GM23338 (cell line): ENCODE results near the gene DERA. TPM values are rescaled to one million over a fixed set of nuclear protein-coding genes. Genes with fewer than 3 reads are reported as not detected.

Experiments
- ATAC-seq: fragments of 200-7000 bp; cut with Tn5 transposase; 3 replicates; pipeline ENCODE4 v1.9.1; 2020
- DNase-seq: peaks from one replicate; pipeline ENCODE4 v3.0.0-alpha.2; 2015; ENCODE audit warnings: low spot score
- H2AFZ ChIP-seq: fragments of 200-600 bp; sonication (generic); 2 replicates; pipeline ENCODE4 v1.8.0; 2016; ENCODE audit warnings: antibody characterized with exemption, mild to moderate bottlenecking, moderate library complexity
- H3F3A ChIP-seq: fragments of 200-600 bp; sonication (generic); replicated peaks from 2 replicates; pipeline ENCODE4 v1.8.0; 2017; ENCODE audit warnings: antibody characterized with exemption, mixed run types, low read depth
- H3K27ac ChIP-seq: fragments of 200-600 bp; sonication (generic); 2 replicates; pipeline ENCODE4 v1.6.1; 2016; ENCODE audit warnings: low read depth
- H3K27me3 ChIP-seq: fragments of 200-600 bp; sonication (generic); 2 replicates; pipeline ENCODE4 v1.8.0; 2016; ENCODE audit warnings: mild to moderate bottlenecking, mixed run types, moderate library complexity; ENCODE audit not compliant: insufficient read depth
- H3K36me3 ChIP-seq: fragments of 200-600 bp; sonication (generic); 2 replicates; pipeline ENCODE4 v1.8.0; 2016; ENCODE audit warnings: mild to moderate bottlenecking; ENCODE audit not compliant: insufficient read depth
- H3K4me1 ChIP-seq: fragments of 200-600 bp; sonication (generic); 2 replicates; pipeline ENCODE4 v1.8.0; 2016; ENCODE audit warnings: mild to moderate bottlenecking, moderate library complexity; ENCODE audit not compliant: insufficient read depth
- H3K4me2 ChIP-seq: fragments of 200-600 bp; sonication (generic); 2 replicates; pipeline ENCODE4 v1.7.1; 2017; ENCODE audit warnings: mixed run types
- H3K4me3 ChIP-seq: fragments of 200-600 bp; sonication (generic); 2 replicates; pipeline ENCODE4 v1.6.1; 2016; ENCODE audit warnings: mixed run types
- H3K79me2 ChIP-seq: fragments of 200-600 bp; sonication (generic); replicated peaks from 2 replicates; pipeline ENCODE4 v1.8.0; 2017; ENCODE audit warnings: mild to moderate bottlenecking; ENCODE audit not compliant: insufficient read depth
- H3K9me2 ChIP-seq: fragments of 200-600 bp; sonication (generic); 2 replicates; pipeline ENCODE4 v1.8.0; 2017; ENCODE audit not compliant: insufficient read depth
- H4K20me1 ChIP-seq: fragments of 200-600 bp; sonication (generic); replicated peaks from 2 replicates; pipeline ENCODE4 v1.8.0; 2017; ENCODE audit warnings: mild to moderate bottlenecking; ENCODE audit not compliant: insufficient read depth
- H3K27ac Mint-ChIP-seq: 2 replicates; pipeline ENCODE4 v1.8.0; 2020; ENCODE audit warnings: inconsistent platforms, mild to moderate bottlenecking, moderate library complexity, mixed read lengths
- H3K27me3 Mint-ChIP-seq: 3 replicates; pipeline ENCODE4 v1.8.0; 2022; ENCODE audit warnings: low read depth, mild to moderate bottlenecking, moderate library complexity, mixed read lengths, inconsistent platforms; ENCODE audit not compliant: insufficient read depth, poor library complexity
- H3K36me3 Mint-ChIP-seq: 3 replicates; pipeline ENCODE4 v1.8.0; 2021; ENCODE audit warnings: low read depth, mild to moderate bottlenecking, inconsistent platforms, moderate library complexity, mixed read lengths
- H3K4me1 Mint-ChIP-seq: 3 replicates; pipeline ENCODE4 v1.8.0; 2020; ENCODE audit warnings: mild to moderate bottlenecking, inconsistent platforms, mixed read lengths
- H3K4me3 Mint-ChIP-seq: 3 replicates; pipeline ENCODE4 v1.8.0; 2021; ENCODE audit warnings: moderate library complexity, mild to moderate bottlenecking, inconsistent platforms, mixed read lengths
- H3K9me3 Mint-ChIP-seq: 3 replicates; pipeline ENCODE4 v1.8.0; 2020; ENCODE audit warnings: moderate library complexity, mild to moderate bottlenecking, inconsistent platforms, mixed read lengths
- CREB1 ChIP-seq: fragments of 250-450 bp; sonication (Bioruptor Pico); IDR thresholded peaks from 2 replicates; pipeline ENCODE4 v1.5.0; 2020; ENCODE audit warnings: low read depth, mild to moderate bottlenecking, moderate library complexity
- CTCF ChIP-seq, 2 experiments: fragments of 200-600 bp in 1 of 2; sonication (generic) in 1 of 2; conservative IDR thresholded peaks; 2 replicates each; pipeline versions ENCODE4 v1.5.1 to v1.6.1; 2016 to 2017; ENCODE audit warnings: antibody characterized with exemption in 2 of 2, low read depth in 2 of 2, mild to moderate bottlenecking in 2 of 2, moderate library complexity in 1 of 2
- ETS1 ChIP-seq: IDR thresholded peaks from 2 replicates; pipeline ENCODE4 v1.6.1; 2016; ENCODE audit warnings: antibody characterized with exemption
- EZH2 ChIP-seq: fragments of 200-600 bp; sonication (generic); IDR thresholded peaks from one replicate; pipeline ENCODE4 v1.8.0; 2017; ENCODE audit warnings: antibody characterized with exemption, mild to moderate bottlenecking, low read depth; ENCODE audit not compliant: unreplicated experiment
- EZH2phosphoT487 ChIP-seq: fragments of 200-600 bp; sonication (generic); IDR thresholded peaks from one replicate; pipeline ENCODE4 v1.8.1; 2018; ENCODE audit warnings: antibody characterized with exemption; ENCODE audit not compliant: unreplicated experiment
- JUNB ChIP-seq: IDR thresholded peaks from one replicate; pipeline ENCODE4 v1.6.1; 2016; ENCODE audit warnings: antibody characterized with exemption; ENCODE audit not compliant: unreplicated experiment
- NANOG ChIP-seq: IDR thresholded peaks from 2 replicates; pipeline ENCODE4 v1.6.1; 2016; ENCODE audit warnings: antibody characterized with exemption, borderline replicate concordance
- POLR2AphosphoS5 ChIP-seq: IDR thresholded peaks from 2 replicates; pipeline ENCODE4 v1.6.1; 2016; ENCODE audit warnings: antibody characterized with exemption, low read depth
- REST ChIP-seq: IDR thresholded peaks from one replicate; pipeline ENCODE4 v1.6.1; 2018; ENCODE audit warnings: antibody characterized with exemption; ENCODE audit not compliant: unreplicated experiment
- STAT1 ChIP-seq: IDR thresholded peaks from one replicate; pipeline ENCODE4 v1.6.1; 2016; ENCODE audit warnings: antibody characterized with exemption; ENCODE audit not compliant: unreplicated experiment
- ZNF114 ChIP-seq: fragments of 250-450 bp; sonication (Bioruptor Pico); IDR thresholded peaks from 2 replicates; pipeline ENCODE4 v1.5.0; 2020; ENCODE audit warnings: mild to moderate bottlenecking, moderate library complexity
- ZNF331 ChIP-seq: fragments of 250-450 bp; sonication (Bioruptor Pico); IDR thresholded peaks from 2 replicates; pipeline ENCODE4 v1.5.0; 2020; ENCODE audit warnings: low read depth, mild to moderate bottlenecking, moderate library complexity
- ZNF462 ChIP-seq: fragments of 250-450 bp; sonication (Bioruptor Pico); IDR thresholded peaks from 2 replicates; pipeline ENCODE4 v1.5.0; 2020; ENCODE audit warnings: mild to moderate bottlenecking, moderate library complexity
- polyA plus RNA-seq: library from polyadenylated mRNA; unstranded; fragments of >200 nt; fragmentation: Nextera tagmentation; extraction: Ambion mirVana; gene quantifications from 2 replicates; pipeline ENCODE4 v1.2.1, GENCODE V29; 2016
- total RNA-seq: library from RNA; depleted of rRNA; stranded (reverse); fragments of >200 nt; shearing (Covaris generic); gene quantifications from 2 replicates; pipeline ENCODE4 v1.2.3, GENCODE V29; 2014

The DERA gene
- total and polyA plus RNA-seq, 2 experiments from 2014 or later: 20.4 to 27.3 TPM

- Histone ChIP-seq H3K4me3 (no peak overlapping the region), H3F3A (no peaks in the 10 kb centered on the region), H3K9me2 (no peaks in the 10 kb centered on the region), H2AFZ (peak overlapping the region; percentile 24; the same call in 1 of the 2 replicates), H3K27me3 (no peaks in the 10 kb centered on the region), H3K4me1 (peaks cover 12% of the 10 kb centered on the region; the same call in 1 of the 2 replicates), H4K20me1 (no peaks in the 10 kb centered on the region), H3K36me3 (no peaks in the 10 kb centered on the region), H3K27ac (no peak overlapping the region), H3K4me2 (peak overlapping the region; percentile 12; the same call in 1 of the 2 replicates), H3K79me2 (no peaks in the 10 kb centered on the region)
- ATAC-seq (no peak), DNase-seq (no peak)
- H3K9me3 Mint-ChIP-seq: no peaks in the 10 kb centered on the region
- no peaks in the 10 kb centered on the region for H3K36me3 Mint-ChIP-seq
- TF ChIP-seq EZH2phosphoT487 (no peak), POLR2AphosphoS5 (no peak), ZNF331 (CRISPR knock-in tag) (no peak), NANOG (no peak), ZNF462 (CRISPR knock-in tag) (no peak), STAT1 (no peak), REST (no peak), JUNB (no peak), EZH2 (no peak), CREB1 (CRISPR knock-in tag) (no peak), ETS1 (no peak), CTCF (conservative IDR thresholded peaks at IDR 0.05; ENCODE audit: low read depth in 2 of 2) (no peak), ZNF114 (CRISPR knock-in tag) (no peak)
- no peak overlapping the region for H3K27ac Mint-ChIP-seq
- peaks cover 1% of the 10 kb centered on the region for H3K27me3 Mint-ChIP-seq
- peaks cover 21% of the 10 kb centered on the region for H3K4me1 Mint-ChIP-seq
- H3K4me3 Mint-ChIP-seq: no peak overlapping the region
These were observed 48.3 kb upstream of the DERA start for GRCh38 chr12:15862840-15863239.
